ENCODE results near the gene ADAM23. TPM values are rescaled to one million over a fixed set of nuclear protein-coding genes. Genes with fewer than 3 reads are reported as not detected.

ADAM23 gene
- total and polyA plus RNA-seq, 2 experiments from 2014 or later: 11.3 to 13.1 TPM

GRCh38 chr2:206424134-206424533, 19.2 kb upstream of the ADAM23 start:
- no peaks in the 10 kb centered on the region for H3K4me1 ChIP-seq (ENCODE audit: low read depth)
- H3K27me3 ChIP-seq: no peaks in the 10 kb centered on the region
- no peak for DNase-seq (ENCODE audit: low read depth in 1 of 2, low spot score in 1 of 2)
- H3K4me3 ChIP-seq: no peak overlapping the region
- H3K9me3 ChIP-seq (ENCODE audit: low read depth): no peaks in the 10 kb centered on the region
- no peaks in the 10 kb centered on the region for H3K36me3 ChIP-seq
- H3K27ac ChIP-seq: no peak overlapping the region
- no peak for TF ChIP-seq CTCF (IDR thresholded peaks at IDR 0.05; ENCODE audit: low read depth, low read length)

- no peaks in the 10 kb centered on the region for H3K27me3 ChIP-seq
- no peak for DNase-seq (ENCODE audit: low read depth in 1 of 2, low spot score in 1 of 2)
- no peak overlapping the region for H3K4me3 ChIP-seq
- H3K9me3 ChIP-seq (ENCODE audit: low read depth): no peaks in the 10 kb centered on the region
- H3K27ac ChIP-seq: no peak overlapping the region
- no peaks in the 10 kb centered on the region for H3K36me3 ChIP-seq
- TF ChIP-seq CTCF (IDR thresholded peaks at IDR 0.05; ENCODE audit: low read depth, low read length): no peak
- H3K4me1 ChIP-seq (ENCODE audit: low read depth): no peaks in the 10 kb centered on the region
Measured at GRCh38 chr2:206428783-206429182, 14.5 kb upstream of the ADAM23 start.

- Histone ChIP-seq H3K27ac (no peak overlapping the region), H3K4me3 (no peak overlapping the region), H3K27me3 (no peaks in the 10 kb centered on the region), H3K36me3 (no peaks in the 10 kb centered on the region), H3K4me1 (ENCODE audit: low read depth) (no peaks in the 10 kb centered on the region), H3K9me3 (ENCODE audit: low read depth) (no peaks in the 10 kb centered on the region)
- no peak for TF ChIP-seq CTCF (IDR thresholded peaks at IDR 0.05; ENCODE audit: low read depth, low read length)
- DNase-seq (ENCODE audit: low read depth in 1 of 2, low spot score in 1 of 2): no peak
Measured at GRCh38 chr2:206430452-206430851, 12.9 kb upstream of the ADAM23 start.

DNA sequence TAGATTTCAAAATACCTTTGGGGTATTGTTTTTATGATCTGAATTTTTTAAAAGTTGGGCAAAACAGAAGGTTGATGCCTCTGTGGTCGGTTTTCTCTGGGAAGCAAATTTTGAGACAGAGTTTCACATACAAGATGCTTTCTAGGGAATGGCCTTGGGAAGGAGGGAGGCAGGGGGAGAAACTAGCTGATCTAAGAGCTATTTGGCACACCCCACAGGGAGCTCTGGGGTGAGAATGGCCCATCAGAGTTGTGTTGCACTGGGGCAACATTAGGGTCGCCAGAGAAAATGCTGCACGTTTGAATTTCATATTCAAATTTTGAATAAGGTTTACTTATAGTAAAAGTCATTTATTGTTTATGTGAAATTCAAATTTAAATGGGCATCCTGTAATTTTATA, 11.9 kb upstream of the ADAM23 start:
- H3K9me3 ChIP-seq (ENCODE audit: low read depth): no peaks in the 10 kb centered on the region
- H3K36me3 ChIP-seq: no peaks in the 10 kb centered on the region
- no peak for TF ChIP-seq CTCF (IDR thresholded peaks at IDR 0.05; ENCODE audit: low read depth, low read length)
- no peaks in the 10 kb centered on the region for H3K4me1 ChIP-seq (ENCODE audit: low read depth)
- no peak overlapping the region for H3K27ac ChIP-seq
- no peak for DNase-seq (ENCODE audit: low read depth in 1 of 2, low spot score in 1 of 2)
- H3K4me3 ChIP-seq: no peak overlapping the region
- H3K27me3 ChIP-seq: no peaks in the 10 kb centered on the region

DNA sequence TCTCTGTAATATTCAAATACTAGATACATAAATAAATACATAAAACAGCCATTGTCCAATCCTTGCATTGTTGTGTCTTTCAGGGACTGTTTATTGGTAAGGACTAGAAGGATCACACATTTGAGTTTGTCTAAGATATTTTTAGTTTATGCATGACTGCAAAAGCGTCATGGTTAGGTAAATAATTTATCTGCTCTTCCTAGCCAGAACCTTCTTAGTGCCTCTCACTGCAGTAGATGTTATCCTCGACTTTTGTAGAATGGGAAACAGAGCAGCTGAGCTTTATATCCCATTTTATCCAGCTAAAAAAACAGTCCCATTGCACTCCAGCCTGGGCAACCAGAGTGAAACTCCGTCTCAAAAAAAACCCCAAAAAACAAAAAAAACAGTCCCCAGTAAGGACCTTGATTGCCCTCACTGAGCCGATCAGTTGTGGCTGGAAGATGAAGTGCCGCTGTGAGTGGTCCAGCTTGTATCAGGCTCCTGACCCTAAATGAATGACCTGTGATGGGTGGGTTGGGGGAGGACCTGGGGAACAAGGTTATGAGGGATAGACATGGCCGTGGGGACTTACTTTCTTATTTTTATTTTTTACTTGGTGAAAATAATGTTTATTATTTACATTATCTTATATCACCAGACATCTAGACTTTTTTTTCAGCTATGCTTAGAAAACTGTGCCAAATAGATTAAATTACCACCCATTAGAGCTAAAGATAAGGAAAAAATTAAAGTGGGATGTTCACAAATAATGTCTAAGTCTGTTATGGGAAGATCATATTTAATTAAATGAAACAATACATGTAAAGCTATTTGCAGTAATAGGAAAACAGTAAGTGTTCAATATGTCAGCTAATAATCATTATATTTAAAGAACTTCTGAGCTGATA, 10.9 kb upstream of the ADAM23 start:
- H3K27me3 ChIP-seq: no peaks in the 10 kb centered on the region
- no peak for DNase-seq (ENCODE audit: low read depth in 1 of 2, low spot score in 1 of 2)
- no peak overlapping the region for H3K4me3 ChIP-seq
- no peaks in the 10 kb centered on the region for H3K9me3 ChIP-seq (ENCODE audit: low read depth)
- H3K4me1 ChIP-seq (ENCODE audit: low read depth): no peaks in the 10 kb centered on the region
- TF ChIP-seq CTCF (IDR thresholded peaks at IDR 0.05; ENCODE audit: low read depth, low read length): no peak
- H3K27ac ChIP-seq: no peak overlapping the region
- no peaks in the 10 kb centered on the region for H3K36me3 ChIP-seq
